ENCODE measurements around the gene SPR.

SPR gene

GRCh38 chr2:72934683-72935610 is 47.7 kb downstream of the SPR start:
- Histone ChIP-seq H3K4me1 (ENCODE audit: insufficient read depth, low read length) (peaks cover 4% of the 10 kb centered on the region; the same call in 1 of the 2 replicates), H3K36me3 (ENCODE audit: insufficient read depth, low read length) (no peaks in the 10 kb centered on the region), H3K9me3 (ENCODE audit: insufficient read depth, low read depth, low read length) (no peaks in the 10 kb centered on the region), H3K9ac (ENCODE audit: low read depth, low read length) (no peak overlapping the region), H3K4me3 (ENCODE audit: low read length) (no peak overlapping the region), H3K27me3 (ENCODE audit: insufficient read depth, low read length) (peaks cover 54% of the 10 kb centered on the region), H3K27ac (ENCODE audit: low read depth, low read length) (no peak overlapping the region)
- 77% methylated on average over 14 of the region's 14 CpGs for WGBS

- H3K9ac ChIP-seq (ENCODE audit: low read depth, low read length) = no peak overlapping the region
- peaks cover 47% of the 10 kb centered on the region for H3K27me3 ChIP-seq (ENCODE audit: insufficient read depth, low read length)
- no peak overlapping the region for H3K27ac ChIP-seq (ENCODE audit: low read depth, low read length)
- no peak overlapping the region for H3K4me3 ChIP-seq (ENCODE audit: low read length)
- H3K9me3 ChIP-seq (ENCODE audit: insufficient read depth, low read depth, low read length) = no peaks in the 10 kb centered on the region
- H3K36me3 ChIP-seq (ENCODE audit: insufficient read depth, low read length) = no peaks in the 10 kb centered on the region
- peaks cover 10% of the 10 kb centered on the region for H3K4me1 ChIP-seq (ENCODE audit: insufficient read depth, low read length)
- 98% methylated on average over 2 of the region's 2 CpGs for WGBS
These were observed 48.4 kb downstream of the SPR start for GRCh38 chr2:72935611-72935957.

GRCh38 chr2:72936660-72937355 is 49.6 kb downstream of the SPR start:
- no peaks in the 10 kb centered on the region for H3K36me3 ChIP-seq (ENCODE audit: insufficient read depth, low read length)
- peaks cover 16% of the 10 kb centered on the region for H3K4me1 ChIP-seq (ENCODE audit: insufficient read depth, low read length)
- no peak overlapping the region for H3K4me3 ChIP-seq (ENCODE audit: low read length)
- H3K9me3 ChIP-seq (ENCODE audit: insufficient read depth, low read depth, low read length) = no peaks in the 10 kb centered on the region
- no peak overlapping the region for H3K27ac ChIP-seq (ENCODE audit: low read depth, low read length)
- WGBS = 74% methylated on average over 19 of the region's 19 CpGs
- no peak overlapping the region for H3K9ac ChIP-seq (ENCODE audit: low read depth, low read length)
- peaks cover 36% of the 10 kb centered on the region for H3K27me3 ChIP-seq (ENCODE audit: insufficient read depth, low read length)

GRCh38 chr2:72937356-72937669 is 50.1 kb downstream of the SPR start:
- peaks cover 31% of the 10 kb centered on the region for H3K27me3 ChIP-seq (ENCODE audit: insufficient read depth, low read length)
- H3K4me1 ChIP-seq (ENCODE audit: insufficient read depth, low read length) = peaks cover 16% of the 10 kb centered on the region
- H3K36me3 ChIP-seq (ENCODE audit: insufficient read depth, low read length) = no peaks in the 10 kb centered on the region
- 92% methylated on average over 15 of the region's 15 CpGs for WGBS
- H3K9me3 ChIP-seq (ENCODE audit: insufficient read depth, low read depth, low read length) = no peaks in the 10 kb centered on the region
- no peak overlapping the region for H3K27ac ChIP-seq (ENCODE audit: low read depth, low read length)
- no peak overlapping the region for H3K9ac ChIP-seq (ENCODE audit: low read depth, low read length)
- H3K4me3 ChIP-seq (ENCODE audit: low read length) = no peak overlapping the region

- H3K4me3 ChIP-seq (ENCODE audit: low read length) = no peak overlapping the region
- H3K4me1 ChIP-seq (ENCODE audit: insufficient read depth, low read length) = peaks cover 16% of the 10 kb centered on the region
- H3K36me3 ChIP-seq (ENCODE audit: insufficient read depth, low read length) = no peaks in the 10 kb centered on the region
- H3K9me3 ChIP-seq (ENCODE audit: insufficient read depth, low read depth, low read length) = no peaks in the 10 kb centered on the region
- WGBS = 96% methylated on average over 5 of the region's 5 CpGs
- H3K27ac ChIP-seq (ENCODE audit: low read depth, low read length) = no peak overlapping the region
- H3K9ac ChIP-seq (ENCODE audit: low read depth, low read length) = no peak overlapping the region
- peaks cover 23% of the 10 kb centered on the region for H3K27me3 ChIP-seq (ENCODE audit: insufficient read depth, low read length)
These were observed 51.2 kb downstream of the SPR start for GRCh38 chr2:72938455-72938854.

GRCh38 chr2:72940361-72940760 is 53.2 kb downstream of the SPR start:
- Histone ChIP-seq H3K27me3 (ENCODE audit: insufficient read depth, low read length) (peaks cover 10% of the 10 kb centered on the region; the same call in 1 of the 2 replicates), H3K9me3 (ENCODE audit: insufficient read depth, low read depth, low read length) (no peaks in the 10 kb centered on the region), H3K27ac (ENCODE audit: low read depth, low read length) (no peak overlapping the region), H3K9ac (ENCODE audit: low read depth, low read length) (no peak overlapping the region), H3K36me3 (ENCODE audit: insufficient read depth, low read length) (no peaks in the 10 kb centered on the region), H3K4me3 (ENCODE audit: low read length) (no peak overlapping the region), H3K4me1 (ENCODE audit: insufficient read depth, low read length) (peaks cover 16% of the 10 kb centered on the region)
- 82% methylated on average over 6 of the region's 6 CpGs for WGBS

- Histone ChIP-seq H3K4me3 (ENCODE audit: low read length) (no peak overlapping the region), H3K36me3 (ENCODE audit: insufficient read depth, low read length) (no peaks in the 10 kb centered on the region), H3K27me3 (ENCODE audit: insufficient read depth, low read length) (peaks cover 7% of the 10 kb centered on the region; the same call in 1 of the 2 replicates), H3K27ac (ENCODE audit: low read depth, low read length) (no peak overlapping the region), H3K9ac (ENCODE audit: low read depth, low read length) (no peak overlapping the region), H3K4me1 (ENCODE audit: insufficient read depth, low read length) (peaks cover 16% of the 10 kb centered on the region), H3K9me3 (ENCODE audit: insufficient read depth, low read depth, low read length) (no peaks in the 10 kb centered on the region)
- WGBS = 36% methylated on average over 4 of the region's 6 CpGs
These were observed 53.6 kb downstream of the SPR start for GRCh38 chr2:72940786-72941185.

Data from HUES64 (cell line).